NCI-H128 (cell line): Measurements from ENCODE around the gene MAPRE2.
A peak's percentile ranks its signal among the peaks of the same experiment; 100 is the strongest.
"Not testable (repeated sequence)": the region's sequence is repeated elsewhere in the genome, so short reads cannot be mapped to it uniquely, and the experiment has no call there.

ENCODE experiments used
- DNase-seq: peaks from one replicate; lab custom pipeline; 2025; ENCODE audit not compliant: unreplicated experiment; lab: John Stamatoyannopoulos, UW

The MAPRE2 gene

DNA sequence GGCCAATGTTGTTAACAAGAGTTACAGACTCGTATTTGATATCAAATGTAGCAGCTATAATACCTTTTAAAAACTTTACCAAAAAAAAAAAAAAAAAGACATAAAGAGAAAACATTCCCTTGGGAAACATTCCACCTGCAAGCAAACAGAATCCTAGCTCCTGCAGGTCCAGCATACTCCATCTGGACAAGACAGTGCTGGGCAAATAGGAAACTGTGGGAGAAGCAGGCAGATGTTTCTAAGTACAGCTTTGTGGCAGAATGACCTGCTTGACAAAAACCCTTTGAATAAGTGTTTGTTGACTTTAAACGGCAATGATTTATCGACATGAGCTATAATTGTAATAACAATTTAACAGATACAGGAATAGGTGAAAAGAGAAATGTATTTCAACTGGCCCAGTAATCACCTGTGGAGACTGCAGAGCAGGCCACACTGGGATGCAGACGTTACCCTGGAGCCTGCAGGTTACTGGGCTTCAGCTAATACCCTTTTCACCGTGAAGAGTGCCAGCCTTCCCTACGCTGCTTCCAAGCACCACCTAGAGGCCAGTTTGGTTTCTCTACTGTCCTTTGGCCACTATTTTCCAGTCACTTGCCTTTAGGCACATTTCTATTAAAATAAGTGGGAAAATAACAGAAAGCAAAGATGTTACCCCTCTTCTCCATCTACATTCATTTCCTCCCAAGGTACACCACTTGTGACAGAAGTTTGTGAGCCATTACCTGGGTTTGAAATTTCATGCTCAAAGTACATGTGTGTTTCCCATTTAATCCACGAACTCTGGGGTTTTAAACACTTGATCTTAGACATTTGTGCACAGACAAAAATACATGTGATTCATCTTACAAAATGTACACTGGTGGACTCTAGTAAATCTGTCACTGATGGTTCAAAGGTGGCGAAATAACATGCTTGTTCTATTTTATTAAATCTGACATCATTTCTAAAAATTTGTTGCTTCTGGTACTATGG is 102.7 kb downstream of the MAPRE2 start:
- DNase-seq: peak; percentile 72

DNA sequence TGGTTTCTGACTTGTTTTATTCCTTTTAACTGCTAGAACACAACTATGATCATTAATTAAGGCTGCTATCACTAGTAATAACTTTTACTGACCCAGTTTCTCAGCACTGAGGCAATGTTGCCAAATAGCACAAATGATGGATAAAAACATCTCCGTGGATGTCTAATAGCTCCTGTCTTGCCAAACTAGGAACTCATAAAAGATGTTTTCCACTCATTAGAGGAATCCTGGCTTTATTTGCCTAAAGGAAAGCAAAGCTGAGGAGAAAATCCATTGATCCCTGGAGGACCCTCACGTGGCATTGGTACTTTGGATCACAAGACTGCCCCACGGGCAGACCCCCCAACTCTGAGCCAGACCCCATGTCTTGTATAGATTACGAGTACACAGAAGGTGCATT is 103.5 kb downstream of the MAPRE2 start:
- no peak for DNase-seq

DNA sequence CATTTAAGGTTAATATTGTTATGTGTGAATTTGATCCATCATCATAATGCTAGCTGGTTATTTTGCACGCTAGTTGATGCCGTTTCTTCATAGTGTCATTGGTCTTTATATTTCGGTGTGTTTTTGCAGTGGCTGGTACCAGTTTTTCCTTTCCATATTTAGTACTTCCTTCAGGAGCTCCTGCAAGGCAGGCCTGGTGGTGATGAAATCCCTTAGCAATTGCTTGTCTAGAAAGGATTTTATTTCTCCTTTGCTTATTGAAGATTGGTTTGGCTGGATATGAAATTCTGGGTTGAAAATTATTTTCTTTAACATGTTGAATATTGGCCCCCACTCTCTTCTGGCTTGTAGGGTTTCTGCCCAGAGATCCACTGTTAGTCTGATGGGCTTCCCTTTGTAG is 109.0 kb downstream of the MAPRE2 start:
- not testable (repeated sequence) for DNase-seq

DNA sequence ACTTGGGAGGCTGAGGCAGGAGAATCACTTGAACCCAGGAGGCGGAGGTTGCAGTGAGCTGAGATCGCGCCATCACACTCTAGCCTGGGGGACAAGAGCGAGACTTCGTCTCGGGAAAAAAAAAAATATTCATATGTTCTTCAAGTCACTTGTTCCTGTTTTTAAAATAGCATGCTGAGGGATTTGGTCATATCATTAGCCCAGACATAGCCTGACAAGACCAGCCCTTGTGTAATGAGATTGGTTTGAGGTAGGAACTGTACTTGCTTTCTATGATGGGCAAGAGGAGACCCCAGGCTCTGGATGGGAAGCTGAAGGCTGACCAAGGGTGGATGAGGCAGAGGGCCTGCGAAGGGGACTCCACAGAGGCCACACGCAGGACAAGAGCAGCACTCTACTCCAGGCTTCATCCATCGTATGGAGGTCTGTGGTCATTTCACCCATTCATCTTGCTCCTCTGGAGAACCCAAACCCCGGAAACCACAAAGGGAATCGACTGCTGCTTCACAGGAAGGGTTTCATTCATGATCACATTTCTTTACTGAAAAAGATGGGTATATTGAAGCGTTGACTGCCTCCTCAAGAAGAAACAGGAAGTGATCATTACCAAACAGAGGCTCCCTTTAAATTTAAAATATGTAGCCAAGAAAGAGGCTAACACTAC is 112.5 kb downstream of the MAPRE2 start:
- DNase-seq: no peak

DNA sequence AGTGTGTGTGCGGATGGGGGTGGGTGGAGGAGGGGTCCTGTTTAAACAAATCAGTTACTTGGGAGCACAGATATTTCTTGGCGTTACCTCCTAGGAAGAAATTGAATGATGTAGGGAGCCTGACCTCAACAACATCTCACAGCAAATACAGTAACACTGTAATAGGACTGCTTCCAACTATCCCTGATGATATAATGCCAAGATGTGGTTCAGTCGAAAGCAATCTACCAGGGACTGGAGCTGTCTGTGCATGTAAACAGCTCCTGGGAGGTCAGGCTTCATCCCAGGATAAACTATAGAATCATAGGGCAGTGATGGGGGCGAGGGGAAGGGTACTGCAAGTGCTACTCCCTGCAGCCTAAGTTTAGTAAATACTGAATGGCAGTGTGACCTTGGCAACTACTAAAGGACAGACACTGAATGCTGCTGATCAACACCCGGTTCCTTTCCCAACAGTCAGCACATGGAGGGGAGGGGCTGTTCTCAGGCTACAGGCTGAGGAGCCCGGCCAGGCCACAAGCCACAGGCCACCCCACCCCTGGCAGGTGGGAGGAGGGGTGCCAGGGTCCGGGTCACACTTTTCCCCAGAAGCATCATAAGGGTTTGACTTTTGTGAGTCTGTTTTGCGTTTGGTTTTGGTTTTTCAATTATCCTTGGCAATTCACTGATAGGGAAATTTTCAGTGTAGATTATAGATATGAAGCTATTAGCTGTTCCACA is 114.3 kb downstream of the MAPRE2 start:
- no peak for DNase-seq

DNA sequence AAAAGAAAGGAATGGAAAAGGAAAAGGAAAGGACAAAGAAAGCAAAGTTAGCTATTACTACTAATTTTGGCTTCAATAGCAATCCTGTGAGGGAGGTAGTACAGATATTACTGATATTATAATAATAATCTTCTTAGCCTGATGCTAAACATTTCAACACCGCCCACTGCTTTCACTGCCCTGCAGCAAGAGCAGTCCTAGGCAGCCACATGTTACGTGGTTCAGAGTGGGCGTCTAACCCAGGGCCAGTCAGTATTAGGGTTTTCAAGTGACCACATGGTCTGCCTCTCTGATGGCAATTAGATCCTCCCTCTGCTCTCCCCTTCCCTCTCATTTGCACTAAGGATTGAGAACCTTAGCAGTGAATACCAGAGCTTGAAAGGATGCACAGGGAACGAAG is 116.0 kb downstream of the MAPRE2 start:
- no peak for DNase-seq

DNA sequence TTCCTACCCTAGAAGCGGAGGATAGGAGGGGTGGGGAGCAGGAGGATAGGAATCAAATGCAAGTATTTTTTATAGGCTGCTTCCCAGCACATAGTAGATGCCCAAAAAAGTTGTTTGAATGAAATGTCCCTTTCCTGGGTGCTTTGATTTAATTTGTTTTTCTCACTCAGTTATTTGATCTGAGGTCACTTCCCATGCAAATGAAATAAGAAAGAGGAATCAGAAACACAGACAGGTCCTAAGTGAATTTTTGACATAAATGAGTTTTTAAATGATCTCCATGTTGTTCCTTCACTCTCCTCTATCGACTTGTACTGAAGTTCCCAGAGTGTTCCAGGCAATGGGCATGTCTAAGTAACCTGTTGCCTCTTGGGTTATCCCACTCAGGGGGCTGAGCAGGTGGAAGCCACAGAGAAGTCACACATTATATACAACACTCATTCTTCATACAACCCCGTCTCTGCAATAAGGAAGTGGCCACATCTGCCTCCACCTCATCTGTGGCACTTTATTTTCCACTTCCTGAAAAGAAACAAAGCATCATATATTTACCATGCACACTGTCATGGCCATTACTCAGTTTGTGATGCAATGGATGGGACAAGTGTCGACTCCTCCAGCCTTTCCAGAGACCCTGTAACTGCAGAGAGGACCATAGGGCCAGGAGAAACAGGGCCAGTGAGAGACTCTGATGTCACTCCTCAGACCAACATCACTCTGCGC is 117.7 kb downstream of the MAPRE2 start:
- no peak for DNase-seq

DNA sequence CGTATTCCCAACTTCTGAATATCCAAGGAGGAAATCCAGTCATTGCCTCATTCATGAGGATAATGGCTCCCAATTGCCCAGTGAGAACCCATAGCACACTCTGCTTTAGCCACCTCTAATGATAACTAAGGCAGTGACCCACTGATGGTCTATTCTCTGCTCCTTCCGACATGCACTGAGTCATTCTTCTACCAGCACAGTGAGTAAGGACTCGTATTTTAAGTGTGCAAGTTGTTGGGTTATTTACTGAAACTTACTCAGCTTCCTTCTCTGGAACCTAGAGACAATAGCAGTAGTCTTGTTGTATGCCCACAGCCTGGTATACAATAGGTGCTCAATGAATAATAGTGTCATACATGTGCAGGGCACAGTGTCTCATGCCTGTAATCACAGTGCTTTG is 118.6 kb downstream of the MAPRE2 start:
- no peak for DNase-seq

DNA sequence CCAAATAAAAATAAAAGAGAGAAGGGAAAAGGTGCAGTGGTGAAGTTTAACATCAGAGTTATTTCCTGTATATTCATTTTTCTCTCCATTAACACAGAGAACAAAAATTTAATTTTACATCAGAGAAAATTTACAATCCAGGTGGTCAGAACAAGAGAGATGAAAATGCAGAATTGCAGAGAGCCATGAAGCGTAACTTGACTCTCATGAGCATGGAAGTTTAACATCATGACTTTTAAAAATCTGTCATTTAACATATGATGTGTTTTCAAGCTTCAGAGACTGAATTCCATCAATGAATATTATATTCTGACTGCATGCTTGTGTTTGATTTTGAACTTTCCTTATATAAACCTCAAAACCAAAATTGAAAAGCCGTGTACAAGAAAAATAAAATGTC is 120.3 kb downstream of the MAPRE2 start:
- no peak for DNase-seq

DNA sequence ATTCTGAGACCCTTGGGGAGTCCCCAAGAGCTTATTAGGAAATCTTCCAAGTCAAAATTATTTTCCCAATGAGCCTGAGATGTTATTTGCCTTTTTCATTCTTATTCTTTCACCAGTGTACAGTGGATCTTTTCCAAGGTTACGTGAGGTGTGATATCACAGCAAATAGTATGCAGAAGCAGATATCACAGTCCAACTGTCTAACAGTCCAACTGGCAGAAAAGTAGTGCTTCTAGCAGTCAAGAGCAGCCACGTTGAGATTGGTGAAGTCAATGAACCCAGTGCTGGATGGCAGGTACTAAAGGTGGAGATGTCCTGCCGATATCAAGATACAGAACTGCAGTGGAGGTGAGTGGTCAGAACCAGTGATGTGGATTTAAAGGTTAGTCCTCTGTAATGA is 120.7 kb downstream of the MAPRE2 start:
- DNase-seq: no peak

DNA sequence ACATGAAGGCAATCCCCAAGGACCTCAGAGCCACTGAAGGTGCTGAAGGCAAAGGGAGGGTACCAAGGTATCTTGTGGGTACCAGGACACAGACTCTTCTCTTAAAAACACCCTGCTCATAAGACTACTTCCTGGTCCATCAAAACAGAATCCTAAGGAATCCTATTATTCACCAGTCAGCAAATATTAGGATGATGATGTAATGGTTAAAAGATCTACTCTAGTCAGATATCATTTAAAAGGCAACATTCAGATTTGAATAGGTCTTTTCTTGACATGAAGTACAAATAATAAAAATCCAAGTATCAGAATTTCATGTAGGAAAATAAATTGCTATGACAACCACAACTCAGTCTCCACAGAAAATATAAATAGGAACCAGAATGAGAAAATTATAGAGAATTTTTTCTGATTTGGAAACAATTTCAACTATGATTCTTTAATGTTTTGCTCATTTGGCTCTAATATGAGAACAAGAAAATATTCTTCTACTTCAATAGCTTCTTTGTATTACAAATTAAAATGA is 121.9 kb downstream of the MAPRE2 start:
- no peak for DNase-seq

DNA sequence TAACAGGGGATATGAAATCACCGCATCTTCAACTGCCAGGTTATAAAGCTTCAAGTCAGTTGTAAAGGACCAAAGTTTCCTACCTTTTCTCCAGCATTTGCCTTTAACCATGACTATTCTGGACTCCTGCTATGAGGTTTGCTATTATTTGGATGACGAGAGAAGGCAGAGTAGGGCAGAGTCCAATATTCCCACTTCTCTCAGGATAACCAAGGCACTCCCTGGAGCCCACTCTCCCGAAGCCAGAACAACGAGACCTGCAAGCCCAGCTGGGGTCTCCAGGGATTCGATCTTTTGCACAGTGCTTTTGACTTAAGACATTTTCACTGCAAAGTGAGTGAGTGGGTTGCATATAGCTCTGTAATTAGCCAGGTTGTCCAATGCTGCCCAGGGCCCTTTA is 122.5 kb downstream of the MAPRE2 start:
- no peak for DNase-seq

DNA sequence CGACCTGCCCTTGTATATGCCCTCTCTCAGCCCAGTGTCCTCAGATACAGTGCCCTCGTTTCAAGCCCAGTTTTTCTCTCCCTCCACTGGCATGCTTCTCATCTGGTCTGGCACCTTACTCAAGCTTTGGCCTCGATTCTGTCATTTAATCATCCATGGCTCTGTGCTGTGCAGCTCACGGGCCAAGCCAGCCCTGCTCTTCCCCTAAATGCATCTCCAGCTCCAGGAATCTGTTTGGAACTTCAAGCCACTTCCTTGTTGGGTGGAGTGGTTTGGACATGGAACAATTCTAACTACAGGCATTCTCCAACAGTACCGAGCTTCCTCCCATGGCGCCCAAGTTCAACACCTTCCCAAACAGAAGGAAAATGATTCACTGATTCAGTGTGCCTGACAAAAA is 122.9 kb downstream of the MAPRE2 start:
- no peak for DNase-seq

DNA sequence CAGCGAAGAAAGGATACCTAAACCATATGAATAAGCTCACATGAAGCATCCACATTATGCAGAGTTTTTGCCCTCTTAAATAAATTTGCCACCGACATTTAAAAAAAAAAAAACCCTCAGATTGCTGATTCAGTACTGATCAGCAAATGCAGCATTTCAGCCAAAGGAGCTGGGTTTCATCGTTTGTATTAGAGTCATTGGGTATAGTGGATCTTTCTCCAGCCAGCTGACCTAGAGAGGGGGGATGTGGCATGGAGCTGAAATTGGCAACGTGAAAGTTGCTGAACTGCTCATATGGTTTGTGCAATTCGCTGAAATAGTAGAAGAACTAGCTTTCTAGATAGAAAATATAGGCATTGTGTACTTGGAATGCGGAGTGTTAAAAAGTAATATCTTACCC is 126.1 kb downstream of the MAPRE2 start:
- DNase-seq: no peak

DNA sequence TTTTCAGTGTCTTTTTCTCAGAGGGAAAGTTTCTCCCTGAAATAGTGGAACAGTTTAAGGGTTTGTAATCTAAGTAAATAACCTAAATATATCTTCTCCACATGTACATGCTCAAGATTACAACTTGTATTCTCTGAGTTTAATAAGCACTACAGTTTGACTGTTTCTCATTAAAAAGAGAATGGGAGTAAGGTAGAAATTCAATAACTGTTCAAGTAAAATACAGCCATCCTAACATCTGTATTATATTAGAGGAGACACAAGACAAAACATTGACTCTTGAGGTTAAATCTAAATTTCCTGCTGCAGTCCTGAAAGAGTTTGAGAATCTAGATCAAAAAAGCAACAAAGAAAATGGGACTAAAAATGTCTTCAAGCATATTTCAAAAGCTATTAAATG is 126.6 kb downstream of the MAPRE2 start:
- DNase-seq: no peak

DNA sequence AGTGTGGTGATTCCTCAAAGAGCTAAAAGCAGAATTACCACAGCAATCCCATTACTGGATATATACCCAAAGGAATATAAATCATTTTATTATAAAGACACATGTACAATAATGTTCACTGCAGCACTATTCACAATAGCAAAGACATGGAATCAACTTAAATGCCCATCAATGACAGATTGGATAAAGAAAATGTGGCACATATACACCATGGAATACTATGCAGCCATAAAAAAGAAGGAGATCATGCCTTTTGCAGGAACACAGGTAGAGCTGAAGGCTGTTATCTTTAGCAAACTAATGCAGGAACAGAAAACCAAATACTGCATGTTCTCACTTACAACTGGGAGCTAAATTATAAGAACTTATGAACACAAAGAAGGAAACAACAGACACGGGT is 129.1 kb downstream of the MAPRE2 start:
- DNase-seq: not testable (repeated sequence)

DNA sequence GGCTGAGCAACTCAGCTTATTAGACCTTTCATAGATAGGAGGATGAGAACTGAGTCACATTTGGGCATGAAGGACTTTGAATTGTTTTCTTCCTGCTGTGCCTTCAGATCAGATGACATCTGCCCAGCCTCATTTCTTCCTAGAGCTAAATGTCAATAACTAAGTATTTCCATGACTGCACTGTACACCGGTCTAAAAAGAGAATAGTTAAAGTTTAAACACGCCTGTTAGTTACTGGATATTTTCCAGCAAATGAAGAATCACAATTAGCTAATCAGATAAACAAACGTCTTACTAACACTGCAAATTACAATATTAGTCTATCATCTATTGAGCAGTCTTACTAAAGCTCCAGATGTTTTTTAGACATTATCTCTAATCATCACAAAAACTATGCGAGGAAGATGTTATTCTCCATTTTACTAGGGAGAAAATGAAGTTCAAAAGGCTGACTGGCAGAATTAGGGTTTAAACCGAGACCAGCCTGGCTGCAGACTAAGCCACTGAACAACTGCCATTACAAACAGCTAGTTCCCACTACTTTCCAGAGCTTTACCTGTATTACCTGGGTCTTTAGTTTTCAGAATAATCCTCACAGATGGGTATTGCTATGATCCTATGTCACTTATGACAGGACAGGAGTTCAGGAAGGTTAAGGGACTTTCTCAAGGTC is 130.2 kb downstream of the MAPRE2 start:
- no peak for DNase-seq

DNA sequence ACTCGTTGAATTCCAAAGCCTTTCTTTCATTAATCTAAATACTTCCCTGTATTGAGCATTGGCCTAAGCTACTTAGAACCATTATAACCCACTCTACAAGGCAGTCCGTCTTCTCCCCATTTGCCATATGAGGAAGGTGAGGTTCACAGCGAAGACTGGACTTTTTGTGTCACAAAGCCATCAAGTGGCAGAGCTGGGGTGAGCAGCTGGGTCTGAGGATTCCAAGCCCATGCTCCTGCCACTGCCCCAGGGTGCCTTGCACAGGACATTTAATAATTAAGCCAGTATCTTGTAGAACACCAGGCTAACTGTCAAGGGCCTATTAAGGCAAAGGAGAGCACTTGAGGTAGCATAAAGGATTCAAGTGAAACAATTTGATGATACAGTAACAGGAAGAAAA is 130.8 kb downstream of the MAPRE2 start:
- no peak for DNase-seq

DNA sequence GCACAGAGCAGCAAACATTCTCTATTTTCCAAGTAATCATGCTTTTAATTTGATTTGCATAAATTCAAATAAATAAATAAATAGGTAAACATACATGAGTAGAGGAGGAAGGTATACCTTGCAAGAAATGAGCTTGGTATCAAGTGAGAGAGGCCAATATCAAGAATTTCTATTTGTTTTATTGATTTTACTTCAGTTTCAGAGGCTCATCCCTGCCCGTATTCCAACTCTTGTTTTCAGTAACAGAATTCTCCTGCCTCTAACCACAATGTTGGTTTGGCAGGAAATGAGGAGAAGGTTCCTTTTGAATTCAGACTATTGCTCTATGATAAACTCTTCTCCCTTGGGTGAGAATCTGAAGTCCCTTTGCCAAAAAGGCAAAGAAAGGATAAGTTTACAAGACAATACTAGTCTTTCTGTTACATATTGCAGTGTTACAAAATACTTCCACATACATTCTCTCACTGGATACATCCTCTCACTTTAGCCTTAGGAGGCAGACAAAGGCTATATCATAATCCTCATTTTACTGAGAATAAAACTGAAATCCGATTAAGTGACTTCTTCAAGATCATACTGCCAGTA is 131.3 kb downstream of the MAPRE2 start:
- no peak for DNase-seq
